ENCODE results near the gene CCDC172. TPM values are rescaled to one million over a fixed set of nuclear protein-coding genes. Genes with fewer than 3 reads are reported as not detected.

Gene CCDC172
- total RNA-seq, 1 donor from 2014 or later, result not detected

DNA sequence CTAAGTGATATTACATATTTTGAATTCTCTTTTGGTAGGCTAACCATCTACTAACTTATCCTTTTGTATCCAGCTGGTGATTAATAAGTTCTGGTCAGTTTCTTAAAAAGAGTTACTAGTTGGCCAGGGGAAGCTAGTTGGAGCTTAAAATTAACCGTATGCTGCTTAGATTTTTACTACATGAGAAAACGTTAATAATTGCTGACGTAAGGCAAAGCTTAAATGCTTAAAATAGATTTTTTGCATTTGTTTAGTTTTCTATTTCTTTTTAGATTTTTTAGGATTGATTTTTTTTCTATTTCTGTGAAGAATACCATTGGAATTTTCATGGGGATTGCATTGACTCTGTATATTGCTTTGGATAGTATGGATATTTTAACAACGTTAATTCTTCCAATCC lies 32.6 kb downstream of the CCDC172 start:
- H3K27me3 ChIP-seq (ENCODE audit: low read depth), result no peaks in the 10 kb centered on the region
- no peak overlapping the region for H3K27ac ChIP-seq (replicated peaks)
- no peak overlapping the region for H3K4me3 ChIP-seq
- no peaks in the 10 kb centered on the region for H3K4me1 ChIP-seq
- DNase-seq, result no peak
- H3K36me3 ChIP-seq, result no peaks in the 10 kb centered on the region
- peaks cover 15% of the 10 kb centered on the region for H3K9me3 ChIP-seq (replicated peaks)
- intact Hi-C loops (cut with micrococcal nuclease), result no loop called here
- TF ChIP-seq, protein P1, sequence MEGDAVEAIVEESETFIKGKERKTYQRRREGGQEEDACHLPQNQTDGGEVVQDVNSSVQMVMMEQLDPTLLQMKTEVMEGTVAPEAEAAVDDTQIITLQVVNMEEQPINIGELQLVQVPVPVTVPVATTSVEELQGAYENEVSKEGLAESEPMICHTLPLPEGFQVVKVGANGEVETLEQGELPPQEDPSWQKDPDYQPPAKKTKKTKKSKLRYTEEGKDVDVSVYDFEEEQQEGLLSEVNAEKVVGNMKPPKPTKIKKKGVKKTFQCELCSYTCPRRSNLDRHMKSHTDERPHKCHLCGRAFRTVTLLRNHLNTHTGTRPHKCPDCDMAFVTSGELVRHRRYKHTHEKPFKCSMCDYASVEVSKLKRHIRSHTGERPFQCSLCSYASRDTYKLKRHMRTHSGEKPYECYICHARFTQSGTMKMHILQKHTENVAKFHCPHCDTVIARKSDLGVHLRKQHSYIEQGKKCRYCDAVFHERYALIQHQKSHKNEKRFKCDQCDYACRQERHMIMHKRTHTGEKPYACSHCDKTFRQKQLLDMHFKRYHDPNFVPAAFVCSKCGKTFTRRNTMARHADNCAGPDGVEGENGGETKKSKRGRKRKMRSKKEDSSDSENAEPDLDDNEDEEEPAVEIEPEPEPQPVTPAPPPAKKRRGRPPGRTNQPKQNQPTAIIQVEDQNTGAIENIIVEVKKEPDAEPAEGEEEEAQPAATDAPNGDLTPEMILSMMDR (IDR thresholded peaks at IDR 0.05; ENCODE audit: borderline replicate concordance), result no peak

GRCh38 chr10:116364868-116365267 lies 40.6 kb downstream of the CCDC172 start:
- Histone ChIP-seq H3K9me3 (replicated peaks) (no peaks in the 10 kb centered on the region), H3K4me1 (no peaks in the 10 kb centered on the region), H3K4me3 (no peak overlapping the region), H3K27me3 (ENCODE audit: low read depth) (no peaks in the 10 kb centered on the region), H3K27ac (replicated peaks) (no peak overlapping the region), H3K36me3 (no peaks in the 10 kb centered on the region)
- intact Hi-C loops (cut with micrococcal nuclease), result no loop called here
- no peak for DNase-seq
- TF ChIP-seq, protein P1 (IDR thresholded peaks at IDR 0.05; ENCODE audit: borderline replicate concordance), result no peak

DNA sequence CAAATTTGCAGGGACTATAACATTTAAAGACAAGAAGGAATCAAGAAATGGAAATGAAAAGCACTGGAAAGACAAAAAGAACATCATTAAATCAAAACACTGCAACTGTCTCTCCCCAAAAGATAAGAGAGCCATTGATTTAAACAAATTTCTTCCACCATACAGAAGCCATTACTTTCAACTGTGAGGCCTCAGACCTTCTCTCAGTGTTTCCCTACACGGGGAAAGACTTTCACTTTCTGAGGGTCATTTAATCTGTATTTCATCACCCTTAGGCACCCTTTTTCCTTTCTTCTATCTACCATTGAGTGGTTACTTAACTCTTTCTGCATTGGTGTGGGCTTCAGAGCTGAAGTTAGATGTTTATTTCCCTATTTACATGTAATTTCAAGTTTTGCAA lies 47.5 kb downstream of the CCDC172 start:
- Histone ChIP-seq H3K4me1 (no peaks in the 10 kb centered on the region), H3K27me3 (ENCODE audit: low read depth) (peaks cover 7% of the 10 kb centered on the region), H3K27ac (replicated peaks) (no peak overlapping the region), H3K9me3 (replicated peaks) (no peaks in the 10 kb centered on the region), H3K4me3 (no peak overlapping the region), H3K36me3 (no peaks in the 10 kb centered on the region)
- intact Hi-C loops (cut with micrococcal nuclease), result no loop called here
- DNase-seq, result no peak
- TF ChIP-seq, protein P1 (IDR thresholded peaks at IDR 0.05; ENCODE audit: borderline replicate concordance), result no peak

- no peak overlapping the region for H3K27ac ChIP-seq (replicated peaks)
- TF ChIP-seq, protein P1 (IDR thresholded peaks at IDR 0.05; ENCODE audit: borderline replicate concordance), result no peak
- intact Hi-C loops (cut with micrococcal nuclease), result loop anchor here (5.0 kb wide), 1 partner anchor 675 kb away; no protein-coding TSS in a partner anchor
- no peak for DNase-seq
- H3K4me3 ChIP-seq, result no peak overlapping the region
- no peaks in the 10 kb centered on the region for H3K36me3 ChIP-seq
- H3K9me3 ChIP-seq (replicated peaks), result no peaks in the 10 kb centered on the region
- H3K4me1 ChIP-seq, result no peaks in the 10 kb centered on the region
- peaks cover under 1% of the 10 kb centered on the region for H3K27me3 ChIP-seq (ENCODE audit: low read depth)
Observed at GRCh38 chr10:116382290-116382689, 58.0 kb downstream of the CCDC172 start.

DNA sequence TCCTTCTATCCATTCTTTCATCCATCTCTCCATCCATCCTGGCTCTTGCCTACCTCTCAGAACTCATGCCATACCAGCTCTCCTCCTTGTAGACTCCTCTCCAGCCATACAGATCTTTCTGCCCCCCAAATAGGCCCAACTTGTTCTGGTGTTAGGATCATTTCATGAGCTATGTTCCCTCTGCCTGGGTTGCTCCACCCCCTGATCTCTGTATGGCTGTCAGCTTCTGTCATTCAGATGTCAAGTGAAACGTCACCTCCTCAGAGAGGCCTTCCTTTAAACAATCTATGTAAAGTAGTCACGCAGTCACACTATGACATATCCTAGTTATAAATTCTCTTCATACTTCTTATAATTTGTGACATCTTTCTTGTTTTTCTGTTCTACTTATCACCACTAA lies 61.1 kb downstream of the CCDC172 start:
- TF ChIP-seq, protein P1 (IDR thresholded peaks at IDR 0.05; ENCODE audit: borderline replicate concordance), result no peak
- H3K36me3 ChIP-seq, result no peaks in the 10 kb centered on the region
- intact Hi-C loops (cut with micrococcal nuclease), result loop anchor here (5.0 kb wide), 1 partner anchor 1033 kb away; no protein-coding TSS in a partner anchor

More for the DNA sequence above, 61.1 kb downstream of the CCDC172 start:
- Histone ChIP-seq H3K9me3 (replicated peaks) (no peaks in the 10 kb centered on the region), H3K27me3 (ENCODE audit: low read depth) (peaks cover under 1% of the 10 kb centered on the region), H3K27ac (replicated peaks) (no peak overlapping the region), H3K4me1 (no peaks in the 10 kb centered on the region), H3K4me3 (no peak overlapping the region)
- no peak for DNase-seq
